Stimulated activated CD4-positive, alpha-beta T cell treated with anti-CD3 and anti-CD28 coated beads, Interleukin-1b, Interleukin-23, amount 100 ng/mL, for 1 hour (primary cell): Measurements from ENCODE around the gene SCYL1.
"Not testable (repeated sequence)": the region's sequence is repeated elsewhere in the genome, so short reads cannot be mapped to it uniquely, and the experiment has no call there.

Experiments used
- DNase-seq, 2 donors: peaks; one replicate each; pipeline ENCODE4 v3.0.0-alpha.2; 2020; ENCODE audit warnings: low read depth in 2 of 2

Gene SCYL1

DNA sequence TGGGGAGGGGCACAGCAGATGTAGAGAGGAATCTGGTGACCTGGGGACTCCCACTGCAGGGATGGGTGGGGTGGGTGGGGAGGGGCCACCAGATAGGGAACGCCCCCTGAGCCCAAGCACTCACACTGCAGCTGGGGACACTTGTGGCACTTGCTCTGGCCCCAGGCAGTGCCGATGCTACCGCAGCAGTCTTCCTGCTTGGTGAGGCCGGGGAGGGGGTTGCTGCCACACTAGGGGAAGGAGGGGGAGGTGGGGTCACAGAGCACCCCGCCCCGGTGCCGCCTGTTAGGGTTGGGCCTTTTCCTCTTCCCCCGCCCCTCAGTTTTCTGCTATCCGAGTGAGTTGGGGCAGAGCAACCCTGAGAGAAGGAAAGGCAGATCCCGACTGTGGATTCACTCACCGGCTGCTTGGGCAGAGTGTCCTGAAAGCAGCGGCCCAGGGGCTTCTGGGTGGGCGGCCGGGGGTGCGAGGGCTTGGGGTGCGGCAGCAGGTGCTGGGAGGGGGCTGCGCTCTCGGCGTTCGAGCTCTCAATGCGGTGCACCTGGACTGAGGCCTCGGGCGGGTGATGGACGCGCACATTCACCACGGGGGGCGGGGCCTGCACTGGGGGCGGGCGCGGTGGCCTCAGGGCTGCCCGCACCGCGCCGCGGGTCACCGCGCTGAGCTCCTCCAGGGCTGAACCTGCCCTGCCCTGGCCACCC lies 28.6 kb downstream of the SCYL1 start:
- no peak for DNase-seq

DNA sequence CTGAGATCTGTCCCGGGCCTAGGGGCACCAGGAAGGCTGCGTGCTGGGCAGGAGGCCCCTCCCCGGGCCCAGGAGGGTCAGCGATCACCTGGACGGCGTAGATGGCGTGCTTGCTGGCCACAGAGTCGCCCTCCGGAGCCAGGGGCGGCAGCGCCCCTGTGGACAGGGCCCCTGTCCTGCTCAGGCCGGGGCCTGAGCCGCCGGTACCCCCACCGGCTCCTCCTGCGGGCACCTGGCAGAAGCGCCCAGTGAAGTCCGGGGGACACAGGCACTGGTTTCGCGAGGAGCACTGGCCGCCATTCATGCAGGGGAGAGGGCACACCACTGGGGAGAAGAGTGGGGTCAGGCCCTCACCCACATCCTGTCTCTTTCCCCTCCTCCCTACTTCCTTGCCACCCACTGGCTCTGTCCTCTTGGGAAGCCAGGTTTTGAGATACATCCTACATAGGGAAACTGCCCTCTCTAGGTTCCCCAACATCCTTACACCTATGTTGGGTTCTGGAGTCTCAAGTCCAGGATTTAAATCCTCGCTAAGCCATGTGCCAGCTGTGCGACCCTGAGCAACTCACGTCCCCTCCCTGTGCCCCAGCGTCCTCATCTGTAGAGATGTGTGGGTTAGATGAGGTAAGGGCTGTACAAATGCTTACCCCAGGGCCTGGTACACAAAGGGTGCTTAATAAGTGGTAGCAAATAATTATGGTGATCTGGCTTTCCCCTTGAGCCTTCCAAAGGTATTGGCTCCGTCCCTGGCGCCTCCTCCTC lies 29.4 kb downstream of the SCYL1 start:
- DNase-seq: no peak

DNA sequence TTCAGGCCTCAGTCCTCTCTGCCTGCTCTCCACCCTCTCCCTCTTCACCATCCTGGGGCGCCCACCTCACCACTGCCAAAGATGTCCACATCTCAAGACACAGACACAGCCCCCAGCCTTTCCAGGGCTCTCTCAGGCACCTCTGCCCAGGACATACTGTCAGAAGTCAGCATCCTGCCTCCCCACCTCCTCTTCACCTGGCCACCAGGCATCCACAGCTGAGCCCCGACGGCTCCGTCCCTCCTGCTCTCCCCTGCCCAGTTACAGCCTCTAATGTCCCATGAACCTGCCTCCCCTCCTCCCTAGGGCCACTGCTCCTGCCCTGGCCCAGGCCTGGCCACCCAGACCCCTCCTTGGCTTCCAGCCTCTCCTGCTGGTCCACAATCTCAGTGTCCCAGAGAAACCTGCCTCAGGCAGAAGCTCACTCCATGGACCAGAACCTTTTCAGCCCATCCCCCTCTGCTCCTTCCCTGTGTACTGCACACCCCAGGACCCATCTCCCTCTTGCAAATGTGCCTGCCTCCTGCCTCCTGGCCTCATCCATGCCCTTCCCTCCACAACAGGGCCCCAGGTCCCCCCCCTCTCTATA lies 30.1 kb downstream of the SCYL1 start:
- no peak for DNase-seq

GRCh38 chr11:65555693-65556231 lies 30.9 kb downstream of the SCYL1 start:
- no peak for DNase-seq

- DNase-seq: no peak
Measured at GRCh38 chr11:65556470-65557279, 31.8 kb downstream of the SCYL1 start.

DNA sequence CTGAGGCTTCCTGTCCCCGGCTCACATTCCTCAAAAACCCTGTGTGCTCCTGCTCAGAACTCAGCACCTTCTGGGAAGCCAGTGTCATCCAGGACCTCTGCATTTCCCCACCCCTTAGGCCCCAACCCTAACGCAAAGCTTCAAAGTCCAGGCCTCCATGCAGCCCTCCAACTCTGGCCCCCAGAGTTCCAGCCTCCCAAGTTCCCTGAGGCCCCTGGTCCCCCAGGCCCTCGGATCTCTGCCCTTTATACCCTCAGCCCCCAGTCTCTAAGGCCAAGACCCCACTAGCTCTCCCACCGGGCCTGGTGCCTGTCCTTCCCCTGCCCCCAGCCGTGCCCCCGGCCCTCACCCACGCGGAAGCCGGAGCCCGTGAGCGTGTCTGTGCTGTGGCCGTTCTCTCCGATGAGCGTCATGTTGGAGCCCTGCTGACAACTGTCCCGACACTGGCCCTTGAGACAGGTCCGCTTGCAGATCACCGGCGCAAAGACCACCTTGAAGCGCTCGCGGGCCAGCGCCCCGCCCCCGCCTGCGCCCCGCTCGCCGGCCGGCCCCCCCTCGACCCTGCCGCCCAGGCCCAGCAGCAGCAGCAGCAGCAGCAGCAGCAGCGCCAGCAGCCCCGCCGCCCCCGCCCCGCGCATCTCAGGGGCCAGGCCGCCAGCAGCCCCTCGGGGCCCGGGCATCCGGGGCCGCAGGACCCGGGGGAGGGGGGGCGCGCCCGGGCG lies 32.6 kb downstream of the SCYL1 start:
- DNase-seq: no peak

- DNase-seq: no peak
Measured at GRCh38 chr11:65558002-65558929, 33.4 kb downstream of the SCYL1 start, which contains the start of gene LTBP3. LTBP3 (minus strand) TSS chr11:65558359; CDS start chr11:65557959, 400 bp downstream.

DNA sequence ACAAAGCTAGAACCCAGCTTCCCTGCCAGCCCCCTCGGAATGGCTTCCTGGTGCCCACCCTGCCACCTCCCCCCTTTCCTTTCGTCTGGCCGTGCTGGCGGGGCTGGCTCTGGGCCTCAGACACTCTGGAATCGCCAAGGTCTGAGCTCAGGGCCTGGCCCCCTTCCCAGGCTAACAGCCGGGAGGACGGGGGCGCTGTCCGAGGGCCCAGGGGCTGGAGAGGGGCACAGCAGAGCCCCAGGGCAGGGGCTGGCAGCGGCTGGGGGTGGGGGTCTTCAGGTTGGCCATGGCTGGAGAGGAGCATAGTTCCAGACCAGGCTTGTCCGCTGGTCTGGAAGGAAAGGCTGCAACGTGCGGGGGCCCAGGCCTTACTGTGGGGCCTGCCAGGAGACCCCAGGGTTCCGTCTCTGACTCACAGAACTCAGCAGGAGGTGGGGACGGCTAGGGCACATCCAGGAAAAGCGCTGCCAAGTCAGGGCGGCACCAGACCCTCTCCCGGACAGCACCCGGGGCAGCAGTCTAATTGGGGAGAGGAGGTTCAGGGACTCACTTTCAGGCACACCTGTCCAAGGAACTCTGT lies 34.1 kb downstream of the SCYL1 start:
- no peak for DNase-seq

- no peak for DNase-seq
Measured at GRCh38 chr11:65559535-65559934, 34.7 kb downstream of the SCYL1 start.

DNA sequence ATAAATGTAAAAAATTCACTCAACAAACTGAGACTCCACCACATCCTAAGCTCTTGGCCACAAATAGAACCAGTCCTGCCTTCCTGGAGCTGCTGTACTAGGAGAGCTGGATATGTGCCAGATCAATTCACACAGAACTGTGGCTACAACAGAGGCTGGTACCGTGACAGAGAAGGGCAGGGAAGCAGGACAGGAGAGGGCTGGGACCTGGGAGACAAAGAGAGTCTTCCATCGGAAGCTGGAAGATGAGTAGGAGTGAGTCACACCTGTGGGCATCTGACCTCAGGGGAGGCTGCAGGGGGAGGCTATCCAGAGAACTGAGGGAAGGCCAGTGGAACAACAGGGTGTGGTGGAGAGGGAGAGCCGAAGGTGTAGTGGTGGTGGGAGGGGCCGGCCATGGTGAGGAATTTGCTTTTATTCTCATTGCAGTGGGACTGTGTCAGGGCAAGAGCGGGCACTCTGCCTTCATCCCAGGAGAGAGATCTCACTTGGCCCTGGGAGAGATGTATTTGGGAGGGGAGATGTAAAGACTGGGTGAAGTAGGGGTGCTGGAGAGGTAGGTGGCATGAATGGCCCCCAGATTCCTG lies 35.2 kb downstream of the SCYL1 start:
- no peak for DNase-seq

DNA sequence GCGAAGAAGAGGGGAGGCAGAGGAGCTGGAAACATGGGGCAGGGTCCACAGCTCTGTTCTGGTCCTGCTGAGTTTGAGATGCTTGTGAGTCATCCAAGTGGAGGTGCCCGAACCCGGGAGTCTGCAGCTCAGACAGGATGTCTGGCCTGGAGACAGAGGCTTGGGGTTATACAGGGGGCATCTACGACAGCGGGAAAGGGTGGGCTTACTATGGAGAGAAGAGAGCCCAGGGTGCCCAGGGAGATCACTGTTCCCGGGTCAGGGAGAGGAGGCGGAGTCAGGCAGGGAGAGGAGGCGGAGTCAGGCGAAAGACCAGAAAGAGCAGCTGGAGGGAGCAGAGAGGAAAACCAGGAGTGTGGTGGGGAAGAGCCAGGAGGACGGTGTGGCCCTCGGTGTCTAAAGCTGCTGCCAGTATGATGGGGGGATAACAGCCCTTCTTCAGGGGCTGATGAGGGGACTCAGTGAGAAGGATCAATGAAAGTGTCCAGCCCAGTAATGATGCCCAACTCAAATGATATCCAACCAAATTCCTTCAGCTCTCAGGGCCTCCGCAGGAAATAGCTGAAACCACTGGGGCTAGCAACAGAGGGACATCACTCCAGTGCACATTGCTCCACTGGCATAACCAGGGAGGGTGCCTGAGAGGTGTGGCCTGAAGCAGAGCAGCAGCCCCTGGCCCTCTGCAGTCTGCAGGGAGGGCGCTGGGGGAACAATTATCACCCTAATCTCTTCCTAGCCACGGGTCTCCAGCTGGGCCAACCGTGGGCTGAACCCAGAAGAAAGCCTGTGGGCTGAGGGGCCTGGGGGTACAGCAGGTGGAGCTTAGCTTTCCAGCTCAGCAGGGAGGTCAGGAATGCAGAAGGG lies 35.9 kb downstream of the SCYL1 start:
- DNase-seq: no peak

DNA sequence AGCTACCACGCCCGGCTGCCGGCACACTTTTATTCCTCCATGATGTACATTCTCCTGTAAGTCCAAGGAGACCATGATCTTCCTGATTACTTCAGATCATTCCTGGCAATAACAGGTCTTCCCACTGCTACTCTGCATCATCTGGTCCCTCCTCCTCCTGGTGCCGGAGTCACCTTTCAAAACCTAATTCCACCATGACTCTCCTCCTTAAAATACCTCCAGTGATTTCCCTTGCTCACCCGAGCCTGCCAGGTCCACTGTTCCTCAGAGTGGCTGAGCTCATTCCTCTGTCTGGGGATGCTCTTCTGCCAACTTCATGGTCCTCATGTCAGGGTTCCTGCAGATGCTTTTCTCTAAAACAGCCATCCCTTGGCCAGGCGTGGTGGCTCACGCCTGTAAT lies 37.1 kb downstream of the SCYL1 start:
- DNase-seq: no peak

DNA sequence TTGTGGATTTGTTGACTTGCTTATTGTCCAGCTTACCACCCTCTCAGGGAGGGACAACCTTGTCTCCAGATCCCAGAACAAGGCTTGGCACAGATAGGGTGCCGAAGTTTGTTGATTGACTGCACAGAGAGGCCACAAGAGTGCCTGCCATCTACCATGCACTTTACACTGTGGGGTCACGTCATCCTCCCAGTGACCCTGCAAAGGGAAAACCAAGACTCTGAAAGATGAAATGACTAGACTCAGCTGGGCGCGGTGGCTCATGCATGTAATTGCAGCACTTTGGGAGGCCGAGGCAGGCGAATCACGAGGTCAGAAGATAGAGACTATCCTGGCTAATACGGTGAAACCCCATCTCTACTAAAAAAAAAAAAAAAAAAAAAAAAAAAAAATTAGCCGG lies 37.9 kb downstream of the SCYL1 start:
- DNase-seq: no peak

GRCh38 chr11:65563601-65564000 lies 38.7 kb downstream of the SCYL1 start:
- DNase-seq: no peak

DNA sequence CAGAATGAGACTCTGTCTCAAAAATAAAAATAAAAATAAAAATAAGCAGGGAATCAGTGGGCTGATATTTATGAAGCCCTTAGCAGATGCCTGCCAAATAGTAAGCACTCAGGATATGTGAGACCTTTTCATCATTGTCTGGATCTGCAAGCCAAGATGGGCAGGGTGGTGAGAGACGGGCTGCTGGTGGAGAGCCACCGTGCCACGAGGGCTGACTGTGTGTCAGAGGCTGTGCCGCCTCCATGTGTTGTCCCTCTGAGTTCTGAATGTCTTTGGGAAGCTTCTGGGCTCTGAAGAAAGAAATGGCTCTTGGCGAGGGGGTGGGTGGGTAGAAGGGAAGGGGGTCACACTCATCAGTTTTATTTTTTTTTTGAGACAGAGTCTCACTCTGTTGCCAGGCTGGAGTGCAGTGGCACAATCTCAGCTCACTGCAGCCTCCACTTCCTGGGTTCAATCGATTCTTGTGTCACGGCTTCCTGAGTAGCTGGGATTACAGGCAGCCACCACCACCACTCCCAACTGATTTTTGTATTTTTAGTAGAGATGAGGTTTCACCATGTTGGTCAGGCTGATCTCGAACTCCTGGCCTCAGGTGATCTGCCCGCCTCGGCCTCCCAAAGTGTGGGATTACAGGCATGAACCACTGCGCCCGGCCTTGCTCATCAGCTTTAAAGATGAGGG lies 40.1 kb downstream of the SCYL1 start:
- DNase-seq: not testable (repeated sequence)

GRCh38 chr11:65565624-65566453 lies 41.0 kb downstream of the SCYL1 start:
- no peak for DNase-seq
